ENCODE results near the gene TRAPPC14.

The TRAPPC14 gene

DNA sequence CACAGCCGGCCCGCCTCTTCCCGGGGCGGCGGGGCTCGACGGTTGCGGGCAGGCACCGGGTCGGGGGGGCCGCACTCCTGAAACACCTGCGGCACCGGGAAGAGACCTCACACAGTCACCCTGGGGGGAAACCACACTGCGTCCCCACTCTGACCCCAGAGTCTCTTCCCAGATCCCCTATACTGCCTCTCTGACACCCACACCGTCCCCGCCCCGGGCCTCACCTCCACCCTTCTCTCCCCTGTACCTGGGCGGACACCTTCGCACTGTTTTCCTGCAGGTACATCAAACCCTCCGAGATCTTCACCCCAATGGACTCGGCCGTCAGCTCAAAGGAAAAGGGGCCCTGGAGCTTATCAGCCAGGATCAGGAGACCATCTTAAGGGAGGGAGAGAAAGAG, 13.3 kb upstream of the TRAPPC14 start:
- ATAC-seq, result no peak

DNA sequence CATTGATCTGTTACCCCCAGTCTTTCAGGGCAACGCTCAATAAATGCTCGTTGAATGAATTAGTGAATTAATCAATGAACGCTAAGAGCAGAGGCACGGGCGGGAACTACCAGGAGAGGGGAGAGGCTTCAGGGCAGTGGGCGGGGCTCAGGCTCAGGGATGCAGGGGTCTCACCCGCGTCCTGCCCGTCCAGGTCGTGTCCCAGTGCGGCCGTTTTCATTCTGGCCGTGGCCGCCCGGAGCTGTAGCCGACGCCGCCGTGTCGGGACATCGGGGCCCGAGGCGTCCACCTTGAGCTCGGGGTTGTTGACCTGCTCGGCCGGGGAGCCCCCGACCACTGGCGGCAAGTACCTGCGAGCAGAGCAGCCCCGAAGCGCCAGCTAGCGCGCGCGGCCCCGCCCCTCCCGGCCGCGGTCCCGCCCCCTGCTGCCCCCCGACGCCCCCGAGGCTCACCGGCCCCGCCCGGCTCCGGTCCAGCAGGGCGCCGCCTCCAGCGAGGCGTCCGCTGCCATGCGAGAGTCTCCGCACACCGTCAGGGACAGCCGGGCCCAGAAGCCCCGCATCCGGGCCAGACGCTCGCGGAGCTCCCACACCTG, 12.7 kb upstream of the TRAPPC14 start:
- peak in 1 of 2 donors; percentile 15 for ATAC-seq

DNA sequence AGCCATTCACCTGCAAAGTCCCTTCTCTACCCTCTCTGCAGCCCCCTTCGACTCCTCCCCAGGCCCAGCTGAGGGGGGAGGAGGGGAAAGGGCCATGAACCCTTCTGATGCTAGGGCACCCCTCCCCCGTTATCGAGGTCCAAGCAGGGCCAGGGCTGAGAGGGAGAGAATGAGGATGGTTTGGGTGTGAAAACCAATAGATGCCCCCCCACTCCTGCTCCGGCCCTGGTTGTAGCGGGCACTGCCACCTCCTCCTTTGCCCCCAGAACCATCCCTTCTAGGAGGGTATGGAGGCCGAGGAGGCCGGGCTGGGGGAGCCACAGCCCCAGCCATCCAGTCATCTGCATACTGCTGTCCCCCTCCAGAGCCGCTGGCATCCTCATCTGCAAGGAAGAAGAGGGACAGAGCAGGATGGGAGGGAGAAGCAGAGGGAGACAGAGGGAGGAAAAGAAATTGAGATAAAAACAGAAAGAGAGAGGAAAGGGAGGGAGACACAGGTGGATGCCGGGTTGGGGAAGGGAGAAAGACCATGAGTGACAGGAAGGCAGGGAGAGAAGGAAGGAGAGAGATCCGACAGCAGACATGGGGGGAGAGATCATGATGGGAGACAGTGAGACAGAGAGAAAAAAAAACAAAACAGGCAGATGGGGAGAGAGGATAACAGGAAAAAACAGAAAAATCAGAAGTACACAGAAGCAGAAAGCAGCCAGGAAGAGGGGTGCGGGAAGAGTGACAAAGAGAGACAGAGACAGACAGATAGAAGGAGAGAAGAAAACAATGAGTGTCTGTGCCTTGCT, 11.8 kb upstream of the TRAPPC14 start:
- no peak for ATAC-seq

DNA sequence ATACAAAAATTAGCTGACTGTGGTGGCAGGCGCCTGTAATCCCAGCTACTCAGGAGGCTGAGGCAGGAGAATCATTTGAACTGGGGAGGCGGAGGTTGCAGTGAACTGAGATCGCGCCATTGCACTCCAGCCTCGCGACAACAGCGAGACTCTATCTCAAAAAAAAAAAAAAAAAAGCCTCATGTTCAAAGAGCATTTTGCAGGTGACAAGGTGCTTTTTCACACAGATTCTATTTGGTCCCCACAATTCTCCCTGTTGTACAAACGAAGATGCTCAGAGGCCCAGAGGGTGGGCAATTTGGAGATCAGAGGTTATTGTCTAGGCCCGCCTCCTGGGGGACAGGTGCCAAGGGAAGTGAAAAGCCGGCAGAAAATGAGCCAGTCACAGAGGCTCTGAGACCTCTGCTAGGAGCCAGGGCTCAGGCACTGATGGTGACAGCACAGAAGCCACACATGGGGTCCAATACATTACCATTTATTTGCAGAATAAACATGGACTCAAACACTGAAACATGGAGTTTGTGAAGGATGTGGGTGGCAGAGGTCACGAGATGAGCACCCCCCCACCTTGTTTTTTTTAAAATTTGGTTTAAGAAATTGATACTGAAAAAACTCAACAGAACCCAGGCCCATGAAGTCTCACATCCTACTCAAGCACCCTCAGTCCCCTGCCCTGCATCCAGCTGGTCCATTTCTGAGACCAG, 10.8 kb upstream of the TRAPPC14 start:
- ATAC-seq, result peak; percentile 34

DNA sequence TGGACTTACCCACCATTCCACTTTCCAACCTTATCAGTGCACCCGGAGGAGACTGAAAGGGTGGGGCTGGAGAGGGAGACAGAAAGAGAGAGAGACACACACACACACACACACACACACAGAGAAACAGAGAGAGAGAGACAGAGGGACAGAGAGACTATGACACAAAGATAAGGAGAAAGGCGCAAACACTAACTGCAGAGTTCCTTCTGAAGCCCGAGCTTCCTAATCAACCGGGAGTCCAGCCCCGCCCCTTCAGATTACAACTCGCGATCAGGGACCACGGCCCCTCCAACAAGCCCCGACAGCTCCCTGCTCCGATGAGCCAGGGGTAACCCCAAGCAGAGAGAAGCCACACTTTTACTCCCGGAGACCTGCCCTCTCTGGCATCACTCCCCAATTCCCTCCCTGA, 9.4 kb upstream of the TRAPPC14 start:
- no peak for ATAC-seq

DNA sequence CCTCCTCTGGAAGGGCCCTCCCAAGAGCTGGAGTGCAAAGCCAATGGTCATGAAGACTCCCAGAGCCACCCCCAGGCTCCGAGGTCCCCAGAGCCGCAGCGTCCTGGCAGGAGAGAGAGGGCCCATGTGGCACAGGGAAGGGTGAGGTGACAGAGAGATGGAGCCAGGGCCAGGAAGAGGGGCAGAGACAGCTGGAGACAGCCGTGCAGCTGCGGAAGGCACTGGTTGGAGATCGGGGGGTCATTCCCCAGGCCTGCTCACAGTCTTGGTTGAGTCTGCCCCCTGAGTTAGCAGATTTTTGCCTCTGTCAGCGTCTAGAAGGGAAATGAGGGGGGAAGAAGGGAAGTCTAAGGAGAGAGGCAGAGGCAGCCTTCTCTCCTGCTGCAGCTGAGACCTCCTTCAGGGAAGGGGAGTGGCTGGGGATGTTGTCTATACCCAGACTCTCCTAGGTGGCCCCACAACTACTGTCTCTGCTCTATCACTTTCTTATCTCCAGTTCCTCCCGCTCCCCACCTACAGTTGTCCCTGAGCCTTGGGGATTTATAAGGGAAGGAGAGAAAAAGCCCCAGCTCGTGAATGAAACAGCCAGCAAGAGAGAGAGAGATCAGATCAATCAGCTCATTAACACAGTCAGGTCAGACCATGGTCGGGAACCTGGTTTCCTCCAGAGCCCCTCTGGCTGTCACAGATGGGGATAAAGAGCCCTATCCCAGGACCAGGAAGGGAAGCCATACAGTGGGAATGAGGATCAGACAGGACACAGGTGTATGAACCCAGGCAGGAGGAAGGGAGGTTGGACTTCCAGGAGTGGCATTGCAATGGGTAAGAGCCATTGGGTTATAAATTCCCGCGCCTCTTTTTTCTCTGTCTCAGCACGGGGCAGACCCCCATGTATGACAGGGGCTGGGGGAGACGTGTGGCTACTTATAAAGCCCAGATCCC, 8.7 kb upstream of the TRAPPC14 start:
- ATAC-seq, result no peak

DNA sequence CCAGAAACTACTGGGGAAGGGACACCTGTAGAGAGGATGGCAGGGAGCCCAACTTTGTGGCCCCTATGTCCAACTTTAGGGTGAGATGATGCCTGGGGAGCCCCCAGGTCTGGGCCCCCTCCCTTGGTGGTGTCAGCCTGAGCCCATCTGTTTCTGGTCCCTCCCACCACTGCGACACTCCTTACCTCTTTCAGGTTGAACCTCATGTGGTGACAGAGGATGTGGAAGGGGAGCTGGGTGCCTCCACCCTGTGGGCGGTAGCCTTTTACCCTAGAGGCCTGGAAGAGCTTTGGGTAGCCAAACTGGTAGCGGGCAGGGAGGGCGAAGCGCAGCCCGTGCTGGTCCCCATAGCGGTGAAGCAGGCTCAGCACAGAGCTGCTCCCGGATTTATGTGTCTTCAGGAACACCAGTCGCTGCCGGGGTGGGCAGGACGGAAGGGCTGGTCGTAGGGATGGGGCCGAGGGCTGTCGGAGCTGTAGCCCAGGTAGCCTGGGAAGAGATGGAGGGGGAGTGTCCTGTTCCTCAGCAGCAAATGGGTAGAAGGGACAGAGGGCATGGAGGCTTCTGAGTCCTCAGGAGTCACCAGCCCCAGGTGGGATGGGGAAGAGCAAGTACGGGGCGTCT, 7.9 kb upstream of the TRAPPC14 start:
- ATAC-seq, result peak; percentile 41 to 46

DNA sequence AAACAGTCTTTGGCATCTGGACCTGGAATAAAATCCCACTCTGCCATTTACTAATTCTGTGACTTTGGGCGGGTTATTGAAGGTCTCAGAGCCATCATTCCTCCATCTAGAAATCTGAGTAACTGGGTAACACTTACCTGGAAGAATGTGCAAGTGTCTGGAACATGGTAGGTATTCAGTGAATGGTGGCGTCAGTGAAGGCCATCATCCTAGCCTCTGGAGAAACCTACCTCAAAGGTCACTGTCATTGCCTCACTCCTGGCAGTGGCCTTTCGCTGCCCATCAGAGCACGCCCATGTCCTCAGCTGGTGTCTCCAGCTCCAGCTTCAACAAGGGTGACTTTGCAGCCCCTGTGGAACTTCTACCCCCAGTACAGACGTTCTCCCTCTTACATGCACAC, 5.3 kb upstream of the TRAPPC14 start:
- ATAC-seq, result no peak

DNA sequence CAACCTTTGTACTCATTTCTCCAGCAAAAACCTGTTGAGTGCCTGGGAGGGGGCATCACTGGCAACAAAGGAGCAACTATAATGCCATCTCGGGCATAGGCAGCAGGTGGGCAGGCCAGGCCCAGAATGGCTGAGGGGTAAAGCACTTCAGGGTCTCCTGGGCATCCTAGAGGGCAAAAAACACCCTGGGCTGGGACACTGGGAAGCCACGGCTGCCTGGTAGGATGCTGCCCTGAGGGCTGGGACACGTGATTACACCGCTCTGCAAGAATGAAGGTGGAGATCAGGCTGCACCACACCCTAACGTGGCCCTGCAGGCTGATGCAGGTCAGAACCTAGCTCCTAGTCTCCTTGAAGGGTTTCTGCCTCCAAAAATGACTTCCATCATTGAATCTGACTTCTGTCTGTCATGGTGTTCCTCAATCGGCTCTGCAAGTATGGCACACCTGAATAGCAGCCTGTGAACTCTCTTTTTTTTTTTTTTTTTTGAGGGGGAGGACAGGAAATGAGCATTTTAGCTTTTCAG, 4.5 kb upstream of the TRAPPC14 start:
- no peak for ATAC-seq

DNA sequence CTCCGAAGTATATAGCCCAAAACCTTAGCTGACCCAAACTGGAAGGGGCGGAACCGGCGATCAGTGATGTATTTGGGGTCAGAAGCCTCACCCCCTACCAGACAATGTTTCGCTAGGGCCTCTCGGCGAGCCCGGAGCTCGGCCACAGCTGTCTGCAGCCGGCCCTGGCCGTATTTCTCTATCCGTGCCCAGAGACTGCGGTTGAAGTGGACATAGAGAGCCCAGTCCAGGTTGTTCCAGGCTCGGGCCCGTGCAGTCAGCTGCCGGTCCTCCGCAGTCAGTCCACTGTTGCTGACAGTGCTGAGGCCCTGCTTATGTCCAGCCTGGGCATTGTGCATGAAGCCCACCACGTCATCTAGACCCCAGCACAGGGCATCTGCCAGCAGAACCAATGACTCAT, 1.5 kb upstream of the TRAPPC14 start:
- ATAC-seq, result no peak

DNA sequence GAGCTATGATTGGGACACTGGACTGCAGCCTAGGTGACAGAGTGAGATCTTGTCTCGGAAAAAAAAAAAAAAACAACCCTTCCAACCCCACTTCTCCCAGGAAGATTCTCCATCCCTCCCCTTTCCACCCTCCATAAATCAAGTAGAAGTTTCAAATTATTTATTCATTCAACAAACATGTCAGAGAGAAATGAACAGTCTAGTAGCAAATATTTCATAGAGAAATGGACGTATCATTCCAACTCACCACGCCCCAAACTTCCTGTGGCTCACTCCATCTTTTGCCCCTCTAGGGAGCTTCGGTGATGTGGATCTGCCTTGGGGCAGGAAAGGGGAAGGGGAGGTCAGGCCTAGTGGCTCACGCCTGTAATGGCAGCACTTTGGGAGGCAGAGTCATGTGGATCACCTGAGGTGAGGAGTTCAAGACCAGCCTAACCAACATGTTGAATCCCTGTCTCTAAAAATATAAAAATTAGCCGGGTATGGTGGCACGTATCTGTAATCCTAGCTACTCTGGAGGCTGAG, 638 bp upstream of the TRAPPC14 start:
- ATAC-seq, result no peak

DNA sequence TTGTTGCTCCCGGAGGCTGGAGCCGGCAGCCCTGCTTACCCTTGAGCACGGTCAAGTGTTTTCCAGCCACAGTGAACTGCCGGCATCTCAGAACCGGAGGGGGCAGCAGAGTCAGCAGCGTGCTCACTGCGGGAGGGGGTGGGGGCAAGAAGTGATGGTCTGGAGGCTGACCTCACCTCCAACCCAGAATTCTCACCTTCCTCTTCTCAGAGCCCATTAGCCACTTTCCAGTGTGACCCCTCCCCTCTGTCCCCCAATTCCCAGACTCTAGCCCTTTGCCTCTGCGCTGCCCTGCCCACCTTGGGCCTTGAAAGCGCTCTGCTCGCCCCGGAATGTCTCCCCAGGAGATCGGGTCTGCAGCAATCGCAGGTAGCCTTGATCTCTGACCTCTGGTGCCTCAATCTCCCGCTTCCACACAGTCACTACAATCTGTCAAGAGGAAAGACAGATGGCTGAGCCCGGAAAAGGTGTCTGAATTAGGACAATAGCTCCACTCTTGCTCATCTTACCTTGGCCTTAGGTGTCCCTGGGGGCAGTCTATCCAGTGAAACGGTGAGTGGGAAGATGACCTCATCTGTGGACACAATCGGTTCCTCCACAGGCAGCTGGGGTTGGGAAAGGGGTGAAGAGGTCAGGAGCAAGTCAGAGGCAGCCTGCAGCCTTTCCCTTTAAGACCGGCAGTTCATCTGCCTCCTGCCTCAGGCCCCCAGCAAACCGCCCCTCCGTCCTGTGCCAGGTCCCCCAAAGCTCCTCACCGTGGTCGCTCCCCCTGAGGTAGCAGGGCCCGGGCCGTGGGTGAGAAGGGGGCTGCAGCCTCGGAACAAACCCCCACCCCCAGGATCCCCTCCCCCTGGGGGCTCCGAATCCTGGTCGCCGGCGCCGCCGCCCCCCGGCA, 942 bp downstream of the TRAPPC14 start:
- no peak for ATAC-seq

DNA sequence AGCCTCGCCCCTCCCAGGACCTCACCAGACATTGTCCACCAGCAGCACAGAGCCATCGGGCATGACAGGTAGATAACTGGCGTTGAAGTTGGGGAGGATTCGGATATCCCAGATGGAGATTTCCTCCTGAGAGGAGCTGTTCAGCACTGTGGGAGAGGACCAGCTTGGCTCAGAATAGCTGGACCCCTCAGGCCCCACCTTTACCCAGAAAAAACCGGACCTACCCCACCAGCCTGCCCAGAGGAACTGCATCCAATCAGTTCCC, 1.5 kb downstream of the TRAPPC14 start:
- ATAC-seq, result no peak

DNA sequence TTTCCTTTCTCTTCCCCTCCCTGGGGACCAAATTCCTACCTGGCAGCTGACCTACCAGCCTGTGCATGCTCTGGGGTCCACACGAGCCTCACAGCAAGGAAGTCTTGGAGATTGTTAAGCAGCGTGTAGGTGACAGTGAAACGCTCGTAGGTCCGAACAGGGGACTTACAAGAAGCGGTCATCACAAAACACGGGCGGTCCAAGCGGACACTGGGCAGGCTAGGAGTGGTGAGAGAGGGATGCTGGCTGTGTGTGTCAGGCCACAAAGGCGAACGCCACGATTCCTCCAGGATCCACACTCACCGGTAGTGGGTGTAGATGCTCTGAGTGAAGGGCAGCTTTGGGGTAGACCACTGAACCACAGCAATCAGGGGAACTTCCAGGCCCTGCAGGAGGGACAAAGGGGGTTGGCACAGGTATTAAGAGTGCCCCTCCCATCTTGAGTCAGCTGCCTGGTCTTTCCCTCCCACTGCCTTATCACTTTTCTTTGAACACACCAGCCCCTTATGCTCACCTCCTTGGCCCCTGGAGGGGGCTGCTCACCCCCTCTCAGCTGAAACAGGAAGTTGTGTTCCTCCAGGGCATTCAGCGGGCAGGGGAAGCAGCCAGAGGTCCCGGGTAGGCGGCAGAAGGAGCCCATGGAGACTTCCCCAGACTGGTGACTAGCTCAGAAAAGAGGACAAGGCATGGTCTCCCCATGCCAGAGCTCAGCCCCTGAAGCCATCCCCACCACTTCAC, 2.0 kb downstream of the TRAPPC14 start:
- peak; percentile 22 to 29 for ATAC-seq

DNA sequence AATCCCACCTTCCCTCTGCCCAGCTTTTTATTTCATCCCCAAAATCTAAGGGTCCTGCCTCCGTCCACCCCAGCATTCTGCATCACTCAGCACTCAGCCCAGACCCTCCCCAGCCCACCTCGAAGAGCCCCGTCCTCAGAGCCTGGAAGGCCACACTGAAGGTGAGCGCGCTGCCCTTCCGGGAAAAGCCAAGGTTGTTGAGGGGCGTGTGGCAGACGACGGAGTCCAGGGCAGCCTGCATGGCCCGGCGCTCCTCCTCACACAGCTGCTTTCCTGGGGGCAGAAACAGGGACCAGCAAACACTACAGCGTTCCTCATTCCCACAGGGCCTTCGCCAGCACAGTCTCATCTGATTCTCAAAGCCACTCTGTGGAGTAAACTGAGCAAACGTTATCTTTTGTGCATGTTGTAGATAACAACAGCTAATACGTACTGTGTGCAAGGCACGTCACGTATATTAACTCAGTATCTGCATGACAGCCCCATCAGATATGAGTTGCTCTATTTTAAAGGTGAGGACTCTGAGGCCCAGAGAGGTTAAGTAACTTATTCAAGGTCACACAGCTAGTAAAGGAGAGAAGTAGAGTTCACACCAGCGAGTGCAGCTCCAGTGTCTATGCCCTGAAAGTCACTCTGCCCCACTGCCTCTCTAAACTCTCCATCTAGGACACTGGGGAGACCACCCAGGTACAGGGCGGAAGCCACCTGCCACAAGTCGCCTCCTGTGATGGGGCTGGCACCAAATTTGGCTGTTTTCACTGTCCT, 2.8 kb downstream of the TRAPPC14 start:
- no peak for ATAC-seq

DNA sequence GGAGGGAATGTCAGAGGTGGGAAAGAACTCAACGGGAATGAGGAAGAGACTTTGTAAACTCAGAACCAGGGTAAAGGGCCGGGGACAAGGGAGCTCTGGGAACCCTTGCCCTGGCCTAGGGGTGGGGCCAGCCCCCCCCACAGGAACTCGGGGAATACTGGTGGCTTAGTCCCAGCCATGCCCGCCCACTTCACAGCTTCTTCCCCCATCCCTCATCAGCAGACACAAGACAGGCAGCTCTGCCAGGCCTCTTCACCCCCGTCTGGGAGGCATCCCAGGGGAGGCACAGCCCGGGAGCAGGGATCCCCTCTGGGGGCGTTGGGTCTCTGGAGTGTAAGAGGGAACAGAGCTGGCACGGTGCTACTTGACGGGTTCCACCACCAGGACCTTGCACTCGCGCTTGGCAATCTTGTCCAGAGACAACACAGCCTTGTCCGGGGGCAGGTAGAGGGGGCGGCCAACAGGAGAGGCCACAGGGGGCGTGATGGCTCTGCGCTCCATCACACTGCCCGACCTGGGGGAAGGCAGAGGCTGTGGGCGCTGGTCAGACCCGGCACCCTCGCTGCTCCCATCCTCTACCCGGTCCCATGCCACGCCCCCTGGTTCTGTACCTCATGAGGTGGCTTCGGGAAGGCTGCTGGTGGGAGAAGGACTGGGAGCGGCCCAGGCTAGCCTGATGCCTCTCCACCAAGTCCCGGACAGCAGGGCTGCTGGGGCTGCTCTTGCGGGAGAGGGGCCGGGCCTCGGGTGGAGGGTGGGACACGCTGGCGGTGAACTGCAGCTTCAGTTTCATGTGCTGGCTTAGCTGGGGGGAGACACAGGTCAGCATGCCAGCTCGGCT, 3.7 kb downstream of the TRAPPC14 start:
- ATAC-seq, result no peak

DNA sequence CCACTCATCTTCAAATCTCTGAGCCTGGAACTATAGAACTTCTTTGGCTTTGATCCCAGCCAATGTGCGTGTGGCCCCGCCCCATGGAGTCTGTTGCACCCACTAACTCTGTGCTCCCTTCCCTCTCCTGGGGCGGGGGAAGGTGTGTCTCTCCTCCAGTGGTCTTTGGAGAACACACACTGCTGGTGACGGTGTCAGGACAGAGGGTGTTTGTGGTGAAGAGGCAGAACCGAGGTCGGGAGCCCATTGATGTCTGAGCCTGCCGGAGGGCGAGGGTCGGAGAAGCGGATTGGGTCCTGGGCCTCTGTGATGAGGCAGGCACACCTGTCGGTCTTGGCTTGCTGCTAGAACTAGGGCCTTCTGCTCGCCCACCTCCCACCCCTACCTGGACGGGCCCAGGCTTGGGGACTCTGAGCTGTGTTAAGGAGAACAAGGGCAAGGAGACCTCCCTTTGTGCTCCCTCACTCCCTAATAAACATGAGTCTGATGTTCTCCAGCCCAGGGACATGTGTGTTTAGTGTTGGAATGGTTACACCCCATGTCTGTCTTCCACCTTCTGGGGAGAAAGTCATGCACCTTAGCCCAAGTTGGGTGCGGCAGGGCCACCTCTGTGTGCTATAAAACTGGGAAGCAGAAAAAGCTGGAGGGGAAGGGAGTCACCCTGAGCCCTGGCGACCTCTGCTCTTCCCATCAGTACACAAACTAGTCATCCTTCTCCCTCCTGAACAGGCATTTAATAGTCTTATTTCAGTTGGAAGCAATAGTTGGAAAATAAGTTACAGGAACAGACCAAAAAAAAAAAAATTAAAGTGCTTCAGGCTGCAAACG, 4.6 kb downstream of the TRAPPC14 start:
- ATAC-seq, result no peak
